BE2C (cell line): ENCODE measurements around the gene AMBRA1.
"Not testable (repeated sequence)": the region's sequence is repeated elsewhere in the genome, so short reads cannot be mapped to it uniquely, and the experiment has no call there.

Experiments used
- DNase-seq: peaks from one replicate; pipeline ENCODE4 v3.0.0-alpha.2; 2020
- H3K27me3 ChIP-seq: fragments of 250-450 bp; sonication (Bioruptor Pico); 2 replicates; pipeline ENCODE4 v1.5.1; 2020; ENCODE audit warnings: mild to moderate bottlenecking
- H3K36me3 ChIP-seq: fragments of 250-450 bp; sonication (Bioruptor Pico); 2 replicates; pipeline ENCODE4 v1.5.1; 2020; ENCODE audit warnings: mild to moderate bottlenecking
- H3K4me1 ChIP-seq: fragments of 250-450 bp; sonication (Bioruptor Pico); 2 replicates; pipeline ENCODE4 v1.5.1; 2020
- H3K4me3 ChIP-seq: 2 replicates; pipeline ENCODE4 v1.5.1; 2011; ENCODE audit warnings: low read depth, low read length
- H3K9me3 ChIP-seq: fragments of 250-450 bp; sonication (Bioruptor Pico); 2 replicates; pipeline ENCODE4 v1.5.1; 2020
- TF ChIP-seq, protein P1 (sequence below): IDR thresholded peaks from 2 replicates; pipeline ENCODE4 v1.5.1; 2012; ENCODE audit warnings: mild to moderate bottlenecking, low read depth, low read length

The AMBRA1 gene

DNA sequence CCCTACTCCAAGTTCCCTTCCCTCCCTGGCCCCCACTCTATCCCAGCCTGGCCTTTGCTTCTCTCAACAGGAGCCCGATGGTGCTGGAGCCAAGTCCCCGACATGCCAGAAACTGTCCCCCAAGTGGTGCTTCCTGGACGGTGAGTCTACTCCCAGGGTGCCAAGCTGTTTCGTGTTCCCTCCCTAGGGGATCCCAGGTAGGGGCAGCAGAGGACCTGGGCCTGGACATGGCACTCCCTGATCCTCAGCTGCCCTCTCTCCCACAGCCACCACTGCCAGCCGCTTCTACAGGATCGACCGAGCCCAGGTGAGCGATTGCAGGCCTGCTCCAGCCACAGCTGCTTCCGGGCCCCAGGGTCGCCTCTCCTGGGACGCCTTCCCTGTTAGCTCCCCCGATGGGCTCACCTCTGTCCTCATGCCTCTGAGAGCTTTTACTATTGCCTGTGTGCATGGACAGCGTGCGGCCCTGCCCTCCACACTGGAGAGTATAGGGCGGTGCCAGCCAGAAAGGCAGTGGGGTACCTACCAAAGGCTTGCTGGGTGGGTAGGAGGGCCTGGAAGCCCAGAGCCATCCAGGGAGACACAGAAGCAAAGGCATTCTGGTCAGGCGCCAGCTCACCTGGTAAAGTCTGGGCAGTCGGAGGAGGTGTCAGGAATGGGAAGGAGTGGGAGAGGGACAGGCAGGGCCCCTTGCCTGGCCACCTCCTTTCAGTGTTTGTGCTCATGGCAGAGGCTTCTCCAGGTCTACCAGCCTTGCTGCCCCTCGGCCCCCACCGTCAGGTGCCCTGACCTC, 217.4 kb downstream of the AMBRA1 start:
- H3K36me3 ChIP-seq: no peaks in the 10 kb centered on the region; the same call in 1 of the 2 replicates
- no peaks in the 10 kb centered on the region for H3K27me3 ChIP-seq
- no peak overlapping the region for H3K4me3 ChIP-seq
- no peak for DNase-seq
- H3K4me1 ChIP-seq: no peaks in the 10 kb centered on the region
- TF ChIP-seq, protein P1, sequence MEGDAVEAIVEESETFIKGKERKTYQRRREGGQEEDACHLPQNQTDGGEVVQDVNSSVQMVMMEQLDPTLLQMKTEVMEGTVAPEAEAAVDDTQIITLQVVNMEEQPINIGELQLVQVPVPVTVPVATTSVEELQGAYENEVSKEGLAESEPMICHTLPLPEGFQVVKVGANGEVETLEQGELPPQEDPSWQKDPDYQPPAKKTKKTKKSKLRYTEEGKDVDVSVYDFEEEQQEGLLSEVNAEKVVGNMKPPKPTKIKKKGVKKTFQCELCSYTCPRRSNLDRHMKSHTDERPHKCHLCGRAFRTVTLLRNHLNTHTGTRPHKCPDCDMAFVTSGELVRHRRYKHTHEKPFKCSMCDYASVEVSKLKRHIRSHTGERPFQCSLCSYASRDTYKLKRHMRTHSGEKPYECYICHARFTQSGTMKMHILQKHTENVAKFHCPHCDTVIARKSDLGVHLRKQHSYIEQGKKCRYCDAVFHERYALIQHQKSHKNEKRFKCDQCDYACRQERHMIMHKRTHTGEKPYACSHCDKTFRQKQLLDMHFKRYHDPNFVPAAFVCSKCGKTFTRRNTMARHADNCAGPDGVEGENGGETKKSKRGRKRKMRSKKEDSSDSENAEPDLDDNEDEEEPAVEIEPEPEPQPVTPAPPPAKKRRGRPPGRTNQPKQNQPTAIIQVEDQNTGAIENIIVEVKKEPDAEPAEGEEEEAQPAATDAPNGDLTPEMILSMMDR: no peak
- H3K9me3 ChIP-seq: no peaks in the 10 kb centered on the region

DNA sequence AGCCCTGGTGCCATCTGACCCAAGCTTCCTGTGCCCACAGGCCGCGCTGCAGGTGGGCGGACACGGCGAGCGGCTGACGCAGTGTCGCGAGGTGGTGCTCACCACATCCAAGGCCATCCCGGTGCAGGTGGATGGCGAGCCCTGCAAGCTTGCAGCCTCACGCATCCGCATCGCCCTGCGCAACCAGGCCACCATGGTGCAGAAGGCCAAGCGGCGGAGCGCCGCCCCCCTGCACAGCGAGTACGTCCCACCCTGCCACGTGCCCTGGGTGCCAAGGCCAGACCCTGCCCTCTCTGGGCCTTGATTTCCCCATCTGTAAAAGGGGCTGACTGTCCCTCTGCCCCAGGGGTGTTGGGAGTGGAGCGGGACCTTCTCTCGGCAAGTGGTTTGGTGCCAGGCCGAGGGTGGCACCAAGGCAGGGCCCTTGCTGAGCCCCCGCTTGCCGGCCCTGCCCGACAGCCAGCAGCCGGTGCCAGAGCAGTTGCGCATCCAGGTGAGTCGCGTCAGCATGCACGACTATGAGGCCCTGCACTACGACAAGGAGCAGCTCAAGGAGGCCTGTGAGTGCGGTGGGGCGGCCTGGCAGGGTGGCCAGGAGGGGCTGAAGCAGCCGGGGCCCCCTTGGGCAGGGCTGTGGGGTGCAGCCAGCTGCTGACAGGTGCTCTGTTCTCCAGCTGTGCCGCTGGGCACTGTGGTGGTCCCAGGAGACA, 218.3 kb downstream of the AMBRA1 start:
- TF ChIP-seq, protein P1: no peak
- Histone ChIP-seq H3K9me3 (no peaks in the 10 kb centered on the region), H3K4me3 (no peak overlapping the region), H3K36me3 (no peaks in the 10 kb centered on the region; the same call in 1 of the 2 replicates), H3K27me3 (no peaks in the 10 kb centered on the region), H3K4me1 (no peaks in the 10 kb centered on the region)
- DNase-seq: no peak

DNA sequence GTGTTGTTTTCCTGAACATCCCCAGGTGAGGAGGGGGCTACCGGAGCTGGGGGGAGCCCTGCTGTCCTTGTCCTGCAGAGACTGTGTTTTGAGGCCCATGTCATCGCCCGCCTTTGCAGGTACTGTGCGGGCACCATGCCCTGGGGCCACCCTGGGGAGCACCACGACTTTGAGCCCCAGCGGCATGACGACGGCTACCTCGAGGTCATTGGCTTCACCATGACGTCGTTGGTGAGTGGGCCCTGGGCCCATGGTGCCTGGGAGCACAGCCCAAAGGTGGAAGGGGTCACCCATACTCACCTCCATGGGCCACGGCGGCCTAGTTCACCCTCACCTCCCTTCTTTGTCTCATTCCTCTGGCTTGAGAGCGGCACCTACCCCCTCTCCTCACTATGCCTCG, 219.0 kb downstream of the AMBRA1 start:
- Histone ChIP-seq H3K27me3 (no peaks in the 10 kb centered on the region), H3K4me3 (no peak overlapping the region), H3K36me3 (no peaks in the 10 kb centered on the region; the same call in none of the 2 replicates), H3K9me3 (no peaks in the 10 kb centered on the region), H3K4me1 (no peaks in the 10 kb centered on the region; the same call in 1 of the 2 replicates)
- TF ChIP-seq, protein P1: no peak
- no peak for DNase-seq

DNA sequence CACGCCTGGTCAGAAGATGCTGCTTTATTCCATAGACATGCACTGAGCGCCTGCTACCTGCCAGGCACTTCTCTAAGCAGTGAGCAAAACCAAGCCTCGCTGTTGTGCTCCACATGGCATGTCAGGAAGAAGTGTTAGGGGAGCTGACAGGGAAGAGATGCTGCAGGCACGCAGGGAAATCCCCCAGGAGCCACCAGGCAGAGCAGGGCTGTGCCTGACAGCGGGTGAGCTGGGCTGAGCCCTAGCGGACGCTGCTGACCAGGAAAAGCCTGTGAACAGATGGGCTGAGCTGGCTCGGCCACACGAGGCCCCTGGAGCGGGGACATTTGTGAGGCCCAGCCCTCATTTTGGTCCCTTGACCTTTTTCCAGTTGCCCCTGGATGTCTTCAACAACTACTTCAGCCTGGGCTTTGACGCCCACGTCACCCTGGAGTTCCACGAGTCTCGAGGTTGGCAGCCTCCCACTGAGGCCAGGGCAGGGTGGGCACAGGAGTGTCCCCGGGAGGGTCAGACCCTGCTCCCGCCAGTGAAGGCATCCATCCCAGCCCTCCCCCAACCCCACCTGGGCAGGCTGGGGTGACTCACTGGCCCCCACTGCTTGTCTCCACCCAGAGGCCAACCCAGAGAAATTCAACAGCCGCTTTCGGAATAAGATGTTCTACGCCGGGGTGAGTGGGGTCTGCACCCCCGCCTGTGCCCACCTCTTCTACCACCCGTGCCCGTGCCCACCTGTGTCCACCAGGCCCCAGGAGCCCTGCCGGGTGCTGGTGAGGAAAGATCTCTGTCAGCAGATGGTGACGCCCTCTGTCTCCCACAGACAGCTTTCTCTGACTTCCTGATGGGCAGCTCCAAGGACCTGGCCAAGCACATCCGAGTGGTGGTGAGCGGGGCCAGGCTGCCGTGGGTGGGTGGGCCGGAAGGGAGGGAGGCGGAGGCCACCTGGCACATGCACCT, 219.8 kb downstream of the AMBRA1 start:
- Histone ChIP-seq H3K9me3 (no peaks in the 10 kb centered on the region), H3K4me3 (no peak overlapping the region), H3K36me3 (no peaks in the 10 kb centered on the region; the same call in none of the 2 replicates), H3K27me3 (no peaks in the 10 kb centered on the region), H3K4me1 (no peaks in the 10 kb centered on the region; the same call in 1 of the 2 replicates)
- TF ChIP-seq, protein P1: no peak
- no peak for DNase-seq

DNA sequence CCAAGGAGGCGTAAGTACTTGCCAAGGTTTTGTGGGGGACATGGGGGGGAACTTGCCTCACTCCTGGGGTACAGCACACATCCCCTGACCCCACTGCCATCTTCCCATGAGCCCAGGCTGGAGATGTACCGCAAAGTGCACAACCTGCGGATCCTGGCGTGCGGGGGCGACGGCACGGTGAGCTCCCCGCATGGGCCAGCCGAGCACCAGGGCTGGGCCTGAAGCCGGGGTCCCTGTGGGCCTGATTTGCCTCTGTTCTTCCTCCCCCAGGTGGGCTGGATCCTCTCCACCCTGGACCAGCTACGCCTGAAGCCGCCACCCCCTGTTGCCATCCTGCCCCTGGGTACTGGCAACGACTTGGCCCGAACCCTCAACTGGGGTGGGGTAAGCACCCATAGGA, 221.3 kb downstream of the AMBRA1 start:
- not testable (repeated sequence) for H3K4me1 ChIP-seq, H3K9me3 ChIP-seq, H3K27me3 ChIP-seq, H3K4me3 ChIP-seq, DNase-seq, H3K36me3 ChIP-seq

DNA sequence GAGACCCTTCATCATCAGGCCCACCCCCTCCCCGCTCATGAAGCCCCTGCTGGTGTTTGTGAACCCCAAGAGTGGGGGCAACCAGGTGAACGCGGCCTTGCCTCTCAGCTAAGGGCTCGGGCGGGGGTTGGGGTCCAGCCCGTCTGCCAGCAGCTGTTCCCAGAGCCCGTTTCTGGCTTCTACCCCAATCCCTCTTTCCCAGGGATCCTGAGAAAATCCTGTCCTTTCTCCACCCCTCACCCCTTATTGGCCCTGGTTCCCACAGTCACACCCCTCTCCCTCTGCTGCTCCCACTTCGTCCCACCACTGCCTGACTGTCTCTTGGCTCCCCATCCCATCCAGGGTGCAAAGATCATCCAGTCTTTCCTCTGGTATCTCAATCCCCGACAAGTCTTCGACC, 221.7 kb downstream of the AMBRA1 start:
- no peaks in the 10 kb centered on the region; the same call in 1 of the 2 replicates for H3K4me1 ChIP-seq
- H3K36me3 ChIP-seq: no peaks in the 10 kb centered on the region; the same call in none of the 2 replicates
- DNase-seq: no peak
- H3K9me3 ChIP-seq: no peaks in the 10 kb centered on the region
- no peaks in the 10 kb centered on the region for H3K27me3 ChIP-seq
- no peak overlapping the region for H3K4me3 ChIP-seq
- TF ChIP-seq, protein P1: no peak

DNA sequence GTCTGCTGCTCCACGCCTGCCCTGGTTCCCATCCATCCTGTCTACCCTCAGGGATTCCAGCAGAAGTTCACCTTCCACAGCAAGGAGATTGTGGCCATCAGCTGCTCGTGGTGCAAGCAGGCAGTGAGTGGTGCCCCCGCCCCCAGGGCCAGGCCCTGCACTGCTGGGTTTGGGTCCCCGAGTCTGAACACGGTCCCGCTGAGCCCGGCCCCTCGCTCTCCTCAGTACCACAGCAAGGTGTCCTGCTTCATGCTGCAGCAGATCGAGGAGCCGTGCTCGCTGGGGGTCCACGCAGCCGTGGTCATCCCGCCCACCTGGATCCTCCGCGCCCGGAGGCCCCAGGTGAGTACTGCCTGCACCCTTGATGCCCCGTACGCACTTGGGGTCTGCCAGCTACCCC, 222.6 kb downstream of the AMBRA1 start:
- not testable (repeated sequence) for H3K4me1 ChIP-seq, H3K9me3 ChIP-seq, H3K27me3 ChIP-seq, H3K36me3 ChIP-seq, DNase-seq, H3K4me3 ChIP-seq
